Mesendoderm (in vitro differentiated cells): ENCODE results near the gene RNU1-1.
"Not testable (repeated sequence)": the region's sequence is repeated elsewhere in the genome, so short reads cannot be mapped to it uniquely, and the experiment has no call there.

Experiments
- DNase-seq: peaks from one replicate; pipeline ENCODE4 v3.0.0; 2013
- H2AK5ac ChIP-seq: 2 replicates; pipeline ENCODE4 v1.6.1; 2013; ENCODE audit warnings: low read length, inconsistent platforms
- H2BK120ac ChIP-seq: 2 replicates; pipeline ENCODE4 v1.6.1; 2013; ENCODE audit warnings: low read depth, mild to moderate bottlenecking, low read length, moderate library complexity, mixed read lengths
- H2BK15ac ChIP-seq: replicated peaks from 2 replicates; pipeline ENCODE4 v1.6.1; 2013; ENCODE audit warnings: low read depth, mild to moderate bottlenecking, moderate library complexity
- H2BK5ac ChIP-seq: 2 replicates; pipeline ENCODE4 v1.6.1; 2013; ENCODE audit warnings: low read length, inconsistent platforms
- H3K18ac ChIP-seq: 2 replicates; pipeline ENCODE4 v1.6.1; 2013; ENCODE audit warnings: mild to moderate bottlenecking, low read length, mixed read lengths
- H3K23ac ChIP-seq: one replicate; pipeline ENCODE4 v1.6.1; 2013; ENCODE audit warnings: low read length
- H3K27ac ChIP-seq: 2 replicates; pipeline ENCODE4 v1.5.1; 2013; ENCODE audit warnings: low read depth, mild to moderate bottlenecking, inconsistent platforms, low read length, moderate library complexity
- H3K27me3 ChIP-seq: 2 replicates; pipeline ENCODE4 v1.6.1; 2013; ENCODE audit warnings: low read length, control low read depth, mild to moderate bottlenecking, inconsistent platforms; ENCODE audit not compliant: insufficient read depth, poor library complexity
- H3K36me3 ChIP-seq: 2 replicates; pipeline ENCODE4 v1.6.1; 2013; ENCODE audit warnings: low read length, inconsistent platforms; ENCODE audit not compliant: control insufficient read depth, insufficient read depth
- H3K4ac ChIP-seq: one replicate; pipeline ENCODE4 v1.6.1; 2013; ENCODE audit warnings: low read depth, mild to moderate bottlenecking, low read length, moderate library complexity
- H3K4me1 ChIP-seq: 2 replicates; pipeline ENCODE4 v1.6.1; 2013; ENCODE audit warnings: low read depth, low read length, inconsistent platforms; ENCODE audit not compliant: control insufficient read depth
- H3K4me2 ChIP-seq: 2 replicates; pipeline ENCODE4 v1.6.1; 2013; ENCODE audit warnings: low read length
- H3K4me3 ChIP-seq: 2 replicates; pipeline ENCODE4 v1.5.1; 2013; ENCODE audit warnings: mild to moderate bottlenecking, low read length
- H3K56ac ChIP-seq: one replicate; pipeline ENCODE4 v1.6.1; 2013; ENCODE audit warnings: low read length
- H3K79me1 ChIP-seq: 2 replicates; pipeline ENCODE4 v1.6.1; 2013; ENCODE audit warnings: low read length, inconsistent platforms
- H3K79me2 ChIP-seq: 2 replicates; pipeline ENCODE4 v1.6.1; 2013; ENCODE audit warnings: mild to moderate bottlenecking, low read length; ENCODE audit not compliant: control insufficient read depth, insufficient read depth
- H3K9ac ChIP-seq: 2 replicates; pipeline ENCODE4 v1.6.1; 2013; ENCODE audit warnings: low read length, inconsistent platforms
- H4K5ac ChIP-seq: one replicate; pipeline ENCODE4 v1.6.1; 2013; ENCODE audit warnings: low read length
- H4K8ac ChIP-seq: one replicate; pipeline ENCODE4 v1.6.1; 2013; ENCODE audit warnings: low read depth, mild to moderate bottlenecking, control low read depth, low read length, moderate library complexity
- WGBS: extraction: QIAGEN DNeasy Blood & Tissue Kit; methylation state at CpG from one replicate; pipeline ENCODE4 v1.1.7; 2013; ENCODE audit warnings: low lambda C conversion rate, missing lambda C conversion rate; ENCODE audit not compliant: insufficient coverage; ENCODE audit errors: extremely low coverage; 5-methylcytosine and 5-hydroxymethylcytosine counted together

RNU1-1 gene

DNA sequence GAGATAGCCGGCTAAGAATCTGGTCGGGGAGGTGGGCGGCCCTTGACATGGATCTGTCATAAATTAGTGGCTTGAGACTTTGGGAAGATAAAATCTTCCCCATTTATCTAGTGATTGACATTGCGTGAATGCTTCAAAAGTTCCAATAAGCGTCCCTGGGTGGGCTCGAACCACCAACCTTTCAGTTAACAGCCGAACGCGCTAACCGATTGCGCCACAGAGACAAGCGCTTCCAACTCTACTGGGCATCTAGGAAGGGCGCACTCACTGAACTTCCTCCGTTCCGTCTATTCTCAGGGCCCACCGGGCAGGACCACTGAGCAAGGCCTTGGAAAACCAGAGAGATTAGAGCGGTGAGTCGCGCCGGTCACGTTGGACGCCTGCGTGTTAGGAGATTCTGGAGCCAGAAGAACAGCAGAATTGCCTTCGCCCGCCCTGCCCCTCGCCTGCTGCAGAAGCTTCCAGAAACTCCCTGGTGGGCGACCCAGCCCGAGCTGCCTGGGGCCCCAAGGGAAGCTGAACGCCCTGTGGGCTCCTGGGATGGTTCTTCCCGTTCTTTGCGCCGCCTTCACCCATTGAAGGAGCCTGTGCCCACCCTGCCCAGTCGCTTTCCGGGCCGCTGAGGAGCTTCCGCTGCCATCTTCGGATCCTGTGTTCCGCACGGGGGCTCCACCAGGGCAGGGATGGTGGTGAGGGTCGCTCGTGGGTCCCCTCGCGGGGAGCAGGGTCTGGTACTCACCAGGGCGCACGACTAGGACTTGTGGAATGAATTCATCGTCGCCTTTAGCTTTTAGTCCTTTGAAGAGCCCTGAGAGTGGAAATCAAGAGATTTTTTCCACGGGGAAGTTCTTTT is 6.6 kb upstream of the RNU1-1 start:
- not testable (repeated sequence) for H3K4me1 ChIP-seq, H3K27me3 ChIP-seq, H3K36me3 ChIP-seq, H3K79me1 ChIP-seq, H4K8ac ChIP-seq, H2BK15ac ChIP-seq, H3K27ac ChIP-seq, H2AK5ac ChIP-seq, H3K23ac ChIP-seq, H2BK120ac ChIP-seq, H3K18ac ChIP-seq, H3K79me2 ChIP-seq, H4K5ac ChIP-seq, H2BK5ac ChIP-seq
- peak overlapping the region; percentile 21 for H3K4me2 ChIP-seq
- peak overlapping the region; percentile 40 for H3K4me3 ChIP-seq
- peak overlapping the region; percentile 49 for H3K4ac ChIP-seq
- H3K56ac ChIP-seq: peak overlapping the region; percentile 71
- DNase-seq: peak; percentile 87
- peak overlapping the region; percentile 42 for H3K9ac ChIP-seq
- no CpG with 5 or more reads among the region's 48 CpGs for WGBS

DNA sequence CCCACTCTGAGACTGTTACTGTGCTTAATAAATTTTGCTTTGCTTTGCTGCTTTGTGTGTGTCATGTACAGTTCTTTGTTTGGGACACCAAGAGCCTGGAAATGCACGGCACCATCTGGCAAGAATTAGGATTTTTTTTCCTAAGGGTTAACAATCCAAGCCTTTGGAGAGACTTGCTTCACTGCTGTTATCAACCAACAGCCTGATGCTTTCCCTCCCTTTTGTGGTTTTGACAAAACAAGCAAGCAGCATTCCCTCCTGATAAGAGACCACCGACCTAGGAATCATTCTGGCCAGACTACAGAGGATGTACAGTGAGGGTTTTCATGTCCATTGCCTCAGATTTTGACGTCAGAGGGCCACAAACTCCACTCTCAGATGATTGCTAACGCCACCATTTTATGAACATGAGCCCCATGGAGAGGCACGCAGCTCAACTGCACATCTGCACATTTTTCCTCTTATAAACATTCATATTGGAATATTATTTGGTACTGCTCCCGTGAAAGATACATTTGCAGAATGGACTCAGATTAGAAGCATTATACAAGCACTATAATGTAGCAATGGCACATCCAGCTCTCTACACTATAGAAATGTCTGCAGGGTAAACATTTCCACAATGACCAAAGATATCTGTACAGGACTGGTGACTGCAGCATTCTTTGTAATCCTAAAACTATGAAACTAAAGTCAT is 5.3 kb upstream of the RNU1-1 start:
- not testable (repeated sequence) for H3K27ac ChIP-seq, H2BK15ac ChIP-seq, H4K8ac ChIP-seq

DNA sequence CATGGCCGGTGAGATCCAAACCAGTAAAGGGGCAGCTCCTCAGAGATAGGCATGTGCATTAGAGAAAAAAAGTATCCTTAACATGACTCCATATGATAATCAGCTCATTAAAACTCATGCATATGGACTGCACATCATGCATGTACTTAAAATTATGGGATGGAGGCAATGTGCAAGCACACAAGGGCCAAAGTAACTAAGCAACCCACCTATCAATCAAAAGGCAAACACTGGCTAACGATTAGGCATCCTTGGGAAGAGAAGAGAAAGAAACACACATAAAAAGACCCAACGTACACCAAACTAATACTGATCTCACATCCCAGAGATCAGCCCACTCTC is 4.8 kb upstream of the RNU1-1 start:
- not testable (repeated sequence) for H3K4ac ChIP-seq, H2BK15ac ChIP-seq, H4K5ac ChIP-seq, H3K36me3 ChIP-seq, H3K56ac ChIP-seq, H2BK5ac ChIP-seq, DNase-seq, H3K18ac ChIP-seq, H2BK120ac ChIP-seq, H3K27me3 ChIP-seq, H3K79me2 ChIP-seq, H3K4me2 ChIP-seq, H2AK5ac ChIP-seq, H3K79me1 ChIP-seq, H3K9ac ChIP-seq, H3K4me1 ChIP-seq, H4K8ac ChIP-seq, H3K4me3 ChIP-seq, H3K23ac ChIP-seq, H3K27ac ChIP-seq
- WGBS: no CpG with 5 or more reads among the region's 3 CpGs

More for the DNA sequence above, 5.3 kb upstream of the RNU1-1 start:
- not testable (repeated sequence) for H4K5ac ChIP-seq, H3K4me3 ChIP-seq, H2AK5ac ChIP-seq, H3K36me3 ChIP-seq, H3K18ac ChIP-seq, H2BK120ac ChIP-seq, H3K4me2 ChIP-seq, H3K23ac ChIP-seq, DNase-seq, H3K79me1 ChIP-seq, H3K27me3 ChIP-seq, H3K4me1 ChIP-seq, H3K56ac ChIP-seq, H3K9ac ChIP-seq, H3K4ac ChIP-seq, H2BK5ac ChIP-seq, H3K79me2 ChIP-seq
- no CpG with 5 or more reads among the region's 6 CpGs for WGBS

DNA sequence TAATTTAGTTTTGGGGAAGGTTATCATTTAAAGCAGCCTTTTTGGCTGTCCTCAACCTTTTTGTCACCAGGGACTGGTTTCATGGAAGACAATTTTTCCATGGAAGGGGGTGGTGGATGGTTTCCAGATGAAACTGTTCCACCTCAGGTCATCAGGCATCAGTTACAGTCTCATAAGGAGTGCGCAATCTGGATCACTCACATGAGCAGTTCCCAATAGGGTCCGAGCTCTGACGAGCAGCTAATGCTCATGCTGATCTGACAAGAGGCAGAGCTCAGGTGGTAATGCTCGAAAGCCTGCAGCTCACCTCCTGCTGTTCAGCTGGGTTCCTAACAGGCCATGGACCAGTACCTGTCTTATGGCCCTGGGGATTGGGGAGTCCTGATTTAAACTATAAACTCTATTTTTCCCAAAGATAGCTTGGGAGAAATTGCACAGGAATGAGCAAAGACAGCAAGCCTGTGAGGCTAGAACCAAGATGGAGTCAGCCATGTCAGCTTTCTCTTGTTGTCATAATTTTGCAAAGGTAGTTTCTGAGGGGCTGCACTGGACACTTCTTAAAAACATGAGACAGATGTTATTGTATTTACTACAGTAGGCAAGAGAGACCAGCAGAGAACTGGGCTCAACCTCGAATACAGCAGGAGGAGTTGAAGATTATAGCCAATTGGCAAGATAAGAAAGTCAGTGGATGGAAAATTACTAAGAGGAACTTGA is 2.8 kb upstream of the RNU1-1 start:
- H3K56ac ChIP-seq, H3K27ac ChIP-seq, H2BK5ac ChIP-seq, H3K4ac ChIP-seq, H3K4me2 ChIP-seq, H3K79me2 ChIP-seq, DNase-seq, H3K4me1 ChIP-seq, H2BK15ac ChIP-seq, H2BK120ac ChIP-seq, H3K36me3 ChIP-seq, H3K27me3 ChIP-seq, H3K79me1 ChIP-seq, H2AK5ac ChIP-seq, H3K9ac ChIP-seq, H4K5ac ChIP-seq, H3K4me3 ChIP-seq, H4K8ac ChIP-seq, H3K23ac ChIP-seq, H3K18ac ChIP-seq: not testable (repeated sequence)
- WGBS: no CpG with 5 or more reads among the region's 5 CpGs

DNA sequence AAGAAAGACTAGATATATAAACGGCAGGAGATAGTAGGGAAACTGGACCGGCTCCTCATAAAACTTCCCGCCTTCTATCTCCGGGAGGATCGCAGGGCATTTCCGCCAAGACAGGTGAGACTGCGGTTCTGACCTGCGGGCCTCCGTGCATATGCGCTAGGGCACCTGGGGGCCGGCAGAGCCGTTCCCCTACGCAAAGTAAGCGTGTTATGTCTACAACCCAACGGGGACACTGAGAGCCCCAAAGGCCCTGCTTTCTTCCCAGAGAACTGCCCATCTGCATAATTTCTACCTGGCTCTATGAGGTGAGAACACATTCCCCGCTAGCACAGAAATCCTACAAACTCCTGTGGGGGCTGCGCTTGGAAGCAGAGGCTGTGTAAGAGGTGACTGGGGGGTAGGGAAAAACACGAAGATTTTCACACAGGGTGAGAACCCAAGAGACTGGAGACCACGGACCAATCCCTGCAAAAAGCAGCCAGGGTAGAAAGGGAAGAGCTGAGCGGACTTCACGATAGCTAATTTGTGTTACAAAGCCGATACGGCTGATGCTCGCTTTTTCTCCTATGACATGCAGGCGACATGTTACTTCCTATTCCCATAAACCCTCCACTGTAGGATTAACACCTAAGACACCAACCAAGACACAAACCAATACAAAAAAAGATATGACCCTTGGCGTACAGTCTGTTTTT is 526 bp downstream of the RNU1-1 start:
- not testable (repeated sequence) for H3K27me3 ChIP-seq, H3K4me1 ChIP-seq, H4K5ac ChIP-seq, H3K9ac ChIP-seq, H3K18ac ChIP-seq, H3K79me1 ChIP-seq, H2BK5ac ChIP-seq, H3K79me2 ChIP-seq, H2BK15ac ChIP-seq, H3K56ac ChIP-seq, H3K4ac ChIP-seq, H3K4me2 ChIP-seq, H3K36me3 ChIP-seq, H3K23ac ChIP-seq, H2BK120ac ChIP-seq, H4K8ac ChIP-seq, H3K4me3 ChIP-seq, H2AK5ac ChIP-seq, H3K27ac ChIP-seq
- DNase-seq: peak; percentile 99
- no CpG with 5 or more reads among the region's 26 CpGs for WGBS
